Fibroblast of the aortic adventitia (primary cell): Measurements from ENCODE around the gene ZNF575. TPM values are rescaled to one million over a fixed set of nuclear protein-coding genes. Genes with fewer than 3 reads are reported as not detected.
"Not testable (repeated sequence)": the region's sequence is repeated elsewhere in the genome, so short reads cannot be mapped to it uniquely, and the experiment has no call there.

Experiments
- DNase-seq: peaks from one replicate; pipeline ENCODE4 v3.0.0-alpha.2; 2010; ENCODE audit warnings: low read depth
- H3K4me3 ChIP-seq: 2 replicates; pipeline ENCODE4 v1.5.1; 2011; ENCODE audit warnings: low read depth, mild to moderate bottlenecking, control low read depth, low read length, moderate library complexity
- total RNA-seq: library from RNA; depleted of rRNA; stranded (reverse); fragments of >200 nt; gene quantifications from 2 replicates; pipeline ENCODE4 v1.2.3, GENCODE V29; 2012; ENCODE audit warnings: low replicate concordance
- TF ChIP-seq, protein P1 (sequence below): IDR thresholded peaks from 2 replicates; pipeline ENCODE4 v1.5.1; 2011; ENCODE audit warnings: mild to moderate bottlenecking, low read length, control low read depth, inconsistent platforms; ENCODE audit not compliant: insufficient read depth

ZNF575 gene
- total RNA-seq, 1 donor, result 0.63 TPM

DNA sequence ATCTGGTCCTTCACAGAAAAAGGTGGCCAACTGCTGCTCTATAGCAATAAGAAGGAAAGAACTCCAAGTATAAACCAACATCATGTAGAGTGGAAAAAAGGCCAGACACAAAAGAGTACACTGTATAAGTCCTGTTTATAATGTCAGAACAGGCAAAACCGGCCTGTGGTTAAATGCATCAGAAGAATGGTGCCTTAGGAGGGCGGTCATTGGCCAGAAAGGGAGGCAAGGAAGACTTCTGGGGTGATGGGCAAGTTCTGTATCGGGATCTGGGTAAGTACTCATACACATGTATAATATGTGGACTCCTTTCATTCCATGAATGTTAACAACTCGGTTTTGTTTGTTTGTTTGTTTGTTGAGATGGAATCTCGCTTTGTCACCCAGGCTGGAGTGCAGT, 10.1 kb upstream of the ZNF575 start:
- DNase-seq, result no peak
- TF ChIP-seq, protein P1, sequence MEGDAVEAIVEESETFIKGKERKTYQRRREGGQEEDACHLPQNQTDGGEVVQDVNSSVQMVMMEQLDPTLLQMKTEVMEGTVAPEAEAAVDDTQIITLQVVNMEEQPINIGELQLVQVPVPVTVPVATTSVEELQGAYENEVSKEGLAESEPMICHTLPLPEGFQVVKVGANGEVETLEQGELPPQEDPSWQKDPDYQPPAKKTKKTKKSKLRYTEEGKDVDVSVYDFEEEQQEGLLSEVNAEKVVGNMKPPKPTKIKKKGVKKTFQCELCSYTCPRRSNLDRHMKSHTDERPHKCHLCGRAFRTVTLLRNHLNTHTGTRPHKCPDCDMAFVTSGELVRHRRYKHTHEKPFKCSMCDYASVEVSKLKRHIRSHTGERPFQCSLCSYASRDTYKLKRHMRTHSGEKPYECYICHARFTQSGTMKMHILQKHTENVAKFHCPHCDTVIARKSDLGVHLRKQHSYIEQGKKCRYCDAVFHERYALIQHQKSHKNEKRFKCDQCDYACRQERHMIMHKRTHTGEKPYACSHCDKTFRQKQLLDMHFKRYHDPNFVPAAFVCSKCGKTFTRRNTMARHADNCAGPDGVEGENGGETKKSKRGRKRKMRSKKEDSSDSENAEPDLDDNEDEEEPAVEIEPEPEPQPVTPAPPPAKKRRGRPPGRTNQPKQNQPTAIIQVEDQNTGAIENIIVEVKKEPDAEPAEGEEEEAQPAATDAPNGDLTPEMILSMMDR, result no peak
- no peak overlapping the region for H3K4me3 ChIP-seq

- not testable (repeated sequence) for H3K4me3 ChIP-seq, DNase-seq
Measured at GRCh38 chr19:43523696-43524095, 9.3 kb upstream of the ZNF575 start.

GRCh38 chr19:43524922-43525835, 7.8 kb upstream of the ZNF575 start:
- TF ChIP-seq, protein P1, result no peak

GRCh38 chr19:43525836-43526771, 6.9 kb upstream of the ZNF575 start:
- TF ChIP-seq, protein P1, result no peak
- H3K4me3 ChIP-seq, result peak overlapping the region; percentile 91
- DNase-seq, result peak; percentile 7

More at GRCh38 chr19:43524922-43525835, 7.8 kb upstream of the ZNF575 start:
- peak overlapping the region; percentile 91 for H3K4me3 ChIP-seq
- DNase-seq, result peak; percentile 61

GRCh38 chr19:43526884-43527859, 5.8 kb upstream of the ZNF575 start, which contains the start of gene ETHE1:
Gene ETHE1 (minus strand): TSS chr19:43527201. CDS start chr19:43527177, 24 bp downstream.
- H3K4me3 ChIP-seq, result peak within 1 kb of the TSS; percentile 91
- peak; percentile 48 for DNase-seq
- TF ChIP-seq, protein P1, result no peak

- peak overlapping the region; percentile 25 for H3K4me3 ChIP-seq
- TF ChIP-seq, protein P1, result no peak
- peak; percentile 42 for DNase-seq
Measured at GRCh38 chr19:43527860-43528622, 4.9 kb upstream of the ZNF575 start.
